ENCODE results near the gene SIGLEC7. TPM values are rescaled to one million over a fixed set of nuclear protein-coding genes. Genes with fewer than 3 reads are reported as not detected.

SIGLEC7 gene
- total and polyA plus RNA-seq, 10 of the 15 experiments (the other 5 are each of a cell fraction or from before 2014, with no cell fraction given), result 0.15 TPM; not detected in 9

DNA sequence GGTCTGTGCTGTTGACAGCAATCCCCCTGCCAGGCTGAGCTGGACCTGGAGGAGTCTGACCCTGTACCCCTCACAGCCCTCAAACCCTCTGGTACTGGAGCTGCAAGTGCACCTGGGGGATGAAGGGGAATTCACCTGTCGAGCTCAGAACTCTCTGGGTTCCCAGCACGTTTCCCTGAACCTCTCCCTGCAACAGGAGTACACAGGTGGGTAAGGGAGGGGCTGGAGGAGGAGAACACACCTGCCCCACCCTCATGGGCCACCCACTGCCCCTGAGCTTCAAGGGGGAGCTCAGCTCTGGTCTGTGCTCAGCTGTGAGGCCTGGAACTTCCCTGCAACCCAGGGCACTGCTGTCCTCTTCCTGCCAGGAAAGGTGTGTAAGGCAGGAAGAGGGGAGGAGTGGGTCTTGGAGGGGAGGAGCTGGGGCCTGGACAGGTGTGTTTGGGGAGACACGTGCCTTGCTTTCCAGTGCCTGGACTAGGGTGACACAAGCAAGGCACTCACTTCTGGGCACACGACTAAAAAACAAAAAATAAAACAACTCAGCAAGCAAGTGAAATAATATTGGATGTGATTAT is 3.9 kb downstream of the SIGLEC7 start (continued):
- TF ChIP-seq MYB (IDR thresholded peaks at IDR 0.05; ENCODE audit: borderline replicate concordance, low read depth, low read length), result no peak
- no peak for TF ChIP-seq BACH1 (IDR thresholded peaks at IDR 0.05; ENCODE audit: borderline replicate concordance)
- no peak for TF ChIP-seq SMC3 (IDR thresholded peaks at IDR 0.05; ENCODE audit: borderline replicate concordance, low read length)
- no peak for TF ChIP-seq MXI1 (IDR thresholded peaks at IDR 0.05; ENCODE audit: low read depth, low read length)

GRCh38 chr19:51146751-51147150 is 4.7 kb downstream of the SIGLEC7 start:
- no TSS peak for BruUV-seq (replicated peaks)
- DNase-seq (ENCODE audit: low read depth, low spot score) (no peak), ATAC-seq (no peak), FAIRE-seq (no peak)
- Histone ChIP-seq H3K27me3 (replicated peaks in 1 of 2; ENCODE audit: control insufficient read depth in 2 of 2, insufficient read depth in 2 of 2, low read length in 1 of 2) (peaks cover 0 to 2% of the 10 kb centered on the region in 2 experiments; a peak in 3 of 4 replicates), H3K4me3 (no peak overlapping the region), H4K20me1 (ENCODE audit: control insufficient read depth, insufficient read depth) (no peaks in the 10 kb centered on the region), H3K4me2 (ENCODE audit: control insufficient read depth, insufficient read depth) (no peak overlapping the region), H3K79me2 (ENCODE audit: control insufficient read depth, insufficient read depth, low read length) (no peaks in the 10 kb centered on the region), H3K9ac (ENCODE audit: control insufficient read depth, insufficient read depth, low read length) (no peak overlapping the region), H3K4me1 (ENCODE audit: control insufficient read depth, insufficient read depth, low read length) (no peaks in the 10 kb centered on the region), H3K9me3 (replicated peaks; ENCODE audit: control insufficient read depth, insufficient read depth, low read length) (no peaks in the 10 kb centered on the region), H2AFZ (ENCODE audit: control insufficient read depth, low read depth, low read length) (no peak overlapping the region), H3K36me3 (ENCODE audit: control insufficient read depth in 2 of 2, insufficient read depth in 2 of 2, low read length in 1 of 2) (no peaks in the 10 kb centered on the region), H3K27ac (ENCODE audit: control insufficient read depth, insufficient read depth) (no peak overlapping the region)
- ChIA-PET CTCF (interaction anchor here (1.1 to 3.8 kb wide), 3 partner anchors 11 to 113 kb away, joined by 3 to 21 read pairs (median 4); no protein-coding TSS in a partner anchor), RAD21 (ENCODE audit: unreplicated experiment) (no interaction called here), POLR2A (no interaction called here), SMC1A (ENCODE audit: uncharacterized antibody, unreplicated experiment) (no interaction called here)
- intact Hi-C loops (cut with micrococcal nuclease; ENCODE audit: unreplicated experiment) (no loop called here), in situ Hi-C loops (cut with MboI) (no loop called here)
- 53% methylated on average over 5 of the region's 7 CpGs for WGBS (ENCODE audit: insufficient coverage, insufficient replicate concordance, low lambda C conversion rate, missing lambda C conversion rate)
- TF ChIP-seq GATAD2B (conservative IDR thresholded peaks at IDR 0.05; ENCODE audit: low read depth), result no peak
- no peak for TF ChIP-seq HDAC6 (IDR thresholded peaks at IDR 0.05; ENCODE audit: unreplicated experiment)
- no peak for TF ChIP-seq BACH1 (IDR thresholded peaks at IDR 0.05; ENCODE audit: borderline replicate concordance)
- no peak for TF ChIP-seq CEBPZ (IDR thresholded peaks at IDR 0.05; ENCODE audit: low read depth, low read length)
- no peak for TF ChIP-seq ZNF622 (IDR thresholded peaks at IDR 0.05)
- no peak for TF ChIP-seq SMC3 (IDR thresholded peaks at IDR 0.05; ENCODE audit: borderline replicate concordance, low read length)
- TF ChIP-seq, protein P1, sequence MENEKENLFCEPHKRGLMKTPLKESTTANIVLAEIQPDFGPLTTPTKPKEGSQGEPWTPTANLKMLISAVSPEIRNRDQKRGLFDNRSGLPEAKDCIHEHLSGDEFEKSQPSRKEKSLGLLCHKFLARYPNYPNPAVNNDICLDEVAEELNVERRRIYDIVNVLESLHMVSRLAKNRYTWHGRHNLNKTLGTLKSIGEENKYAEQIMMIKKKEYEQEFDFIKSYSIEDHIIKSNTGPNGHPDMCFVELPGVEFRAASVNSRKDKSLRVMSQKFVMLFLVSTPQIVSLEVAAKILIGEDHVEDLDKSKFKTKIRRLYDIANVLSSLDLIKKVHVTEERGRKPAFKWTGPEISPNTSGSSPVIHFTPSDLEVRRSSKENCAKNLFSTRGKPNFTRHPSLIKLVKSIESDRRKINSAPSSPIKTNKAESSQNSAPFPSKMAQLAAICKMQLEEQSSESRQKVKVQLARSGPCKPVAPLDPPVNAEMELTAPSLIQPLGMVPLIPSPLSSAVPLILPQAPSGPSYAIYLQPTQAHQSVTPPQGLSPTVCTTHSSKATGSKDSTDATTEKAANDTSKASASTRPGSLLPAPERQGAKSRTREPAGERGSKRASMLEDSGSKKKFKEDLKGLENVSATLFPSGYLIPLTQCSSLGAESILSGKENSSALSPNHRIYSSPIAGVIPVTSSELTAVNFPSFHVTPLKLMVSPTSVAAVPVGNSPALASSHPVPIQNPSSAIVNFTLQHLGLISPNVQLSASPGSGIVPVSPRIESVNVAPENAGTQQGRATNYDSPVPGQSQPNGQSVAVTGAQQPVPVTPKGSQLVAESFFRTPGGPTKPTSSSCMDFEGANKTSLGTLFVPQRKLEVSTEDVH (IDR thresholded peaks at IDR 0.05; ENCODE audit: low read depth, partially characterized antibody), result no peak
- TF ChIP-seq YY1 (IDR thresholded peaks at IDR 0.05; ENCODE audit: low read depth, low read length), result no peak
- no peak for TF ChIP-seq NBN (IDR thresholded peaks at IDR 0.05)
- no peak for TF ChIP-seq CREB1 (IDR thresholded peaks at IDR 0.05; ENCODE audit: low read depth)
- no peak for TF ChIP-seq HDGF (IDR thresholded peaks at IDR 0.05)
- no peak for TF ChIP-seq ZNF24 (IDR thresholded peaks at IDR 0.05)
- TF ChIP-seq RELA (IDR thresholded peaks at IDR 0.05; ENCODE audit: borderline replicate concordance, partially characterized antibody), result no peak

All from GM12878 (cell line).